GM18858 (cell line): ENCODE data around the gene VAMP7.
"Not testable (repeated sequence)": the region's sequence is repeated elsewhere in the genome, so short reads cannot be mapped to it uniquely, and the experiment has no call there.

Experiments
- ATAC-seq: cut with Tn5 transposase; IDR thresholded peaks from one replicate; pipeline ENCODE4 v1.9.1; 2021; ENCODE audit not compliant: unreplicated experiment

The VAMP7 gene

GRCh38 chrX:155900765-155901164, 19.6 kb downstream of the VAMP7 start:
- no peak for ATAC-seq

- ATAC-seq: not testable (repeated sequence)
Observed at GRCh38 chrX:155907661-155908060, 26.5 kb downstream of the VAMP7 start.

DNA sequence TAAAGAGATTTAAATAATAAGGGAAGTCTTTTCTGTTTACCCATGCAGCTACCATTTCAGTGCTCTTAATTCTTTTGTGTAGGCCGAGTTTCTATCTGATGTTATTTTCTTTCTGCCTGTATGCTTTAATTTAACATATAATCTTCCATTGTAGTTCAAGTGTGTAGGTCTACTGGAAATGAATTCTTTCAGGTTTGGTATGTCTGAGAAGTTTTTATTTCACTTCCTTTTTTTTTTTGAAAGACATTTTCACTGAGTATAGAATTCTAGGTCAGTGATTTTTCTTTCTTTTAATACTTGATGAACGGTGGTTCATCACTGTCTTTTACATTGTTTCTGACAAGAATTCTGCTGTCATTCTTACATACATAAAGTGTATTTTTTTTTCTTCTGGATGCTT, 42.1 kb downstream of the VAMP7 start:
- peak; percentile 63 for ATAC-seq

DNA sequence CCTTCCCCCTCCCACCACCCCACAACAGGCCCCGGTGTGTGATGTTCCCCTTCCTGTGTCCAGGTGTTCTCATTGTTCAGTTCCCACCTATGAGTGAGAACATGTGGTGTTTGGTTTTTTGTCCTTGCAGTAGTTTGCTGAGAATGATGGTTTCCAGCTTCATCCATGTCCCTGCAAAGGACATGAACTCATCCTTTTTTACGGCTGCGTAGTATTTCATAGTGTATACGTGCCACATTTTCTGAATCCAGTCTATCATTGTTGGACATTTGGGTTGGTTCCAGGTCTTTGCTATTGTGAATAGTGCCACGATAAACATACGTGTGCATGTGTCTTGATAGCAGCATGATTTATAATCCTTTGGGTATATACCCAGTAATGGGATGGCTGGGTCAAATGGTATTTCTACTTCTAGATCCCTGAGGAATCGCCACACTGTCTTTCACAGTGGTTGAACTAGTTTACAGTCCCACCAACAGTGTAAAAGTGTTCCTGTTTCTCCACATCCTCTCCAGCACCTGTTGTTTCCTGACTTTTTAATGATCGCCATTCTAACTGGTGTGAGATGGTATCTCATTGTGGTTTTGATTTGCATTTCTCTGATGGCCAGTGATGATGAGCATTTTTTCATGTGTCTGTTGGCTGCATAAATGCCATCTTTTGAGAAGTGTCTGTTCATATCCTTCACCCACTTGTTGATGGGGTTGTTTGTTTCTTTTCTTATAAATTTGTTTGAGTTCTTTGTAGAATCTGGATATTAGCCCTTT, 49.9 kb downstream of the VAMP7 start:
- ATAC-seq: not testable (repeated sequence)

DNA sequence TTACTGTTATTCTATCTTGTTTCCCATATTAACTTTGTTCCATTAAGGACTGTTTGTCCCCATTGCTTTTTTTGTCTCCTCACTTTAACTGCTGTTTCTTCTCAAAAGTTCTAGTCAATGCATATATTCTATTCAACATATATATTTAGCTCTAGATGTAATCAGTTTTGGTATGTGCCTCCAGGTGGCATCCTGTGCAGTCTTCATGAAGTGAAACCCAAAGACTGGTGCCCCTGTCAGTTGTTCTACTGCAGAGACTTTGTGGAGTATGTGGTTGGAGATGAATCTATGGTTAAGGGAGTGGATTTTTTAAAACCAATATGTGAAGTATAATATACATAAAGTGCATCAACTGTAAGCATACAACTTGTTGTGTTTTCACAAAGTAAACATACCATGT, 57.0 kb downstream of the VAMP7 start:
- ATAC-seq: no peak

GRCh38 chrX:155949098-155949497, 68.0 kb downstream of the VAMP7 start:
- no peak for ATAC-seq

GRCh38 chrX:155951237-155951789, 70.2 kb downstream of the VAMP7 start:
- ATAC-seq: no peak

GRCh38 chrX:155953055-155953454, 71.9 kb downstream of the VAMP7 start:
- no peak for ATAC-seq

- no peak for ATAC-seq
Observed at GRCh38 chrX:155954793-155955192, 73.6 kb downstream of the VAMP7 start.

GRCh38 chrX:155956099-155956498, 75.0 kb downstream of the VAMP7 start:
- no peak for ATAC-seq

- no peak for ATAC-seq
Observed at GRCh38 chrX:155956649-155957048, 75.5 kb downstream of the VAMP7 start.

GRCh38 chrX:155957843-155958242, 76.7 kb downstream of the VAMP7 start:
- no peak for ATAC-seq

DNA sequence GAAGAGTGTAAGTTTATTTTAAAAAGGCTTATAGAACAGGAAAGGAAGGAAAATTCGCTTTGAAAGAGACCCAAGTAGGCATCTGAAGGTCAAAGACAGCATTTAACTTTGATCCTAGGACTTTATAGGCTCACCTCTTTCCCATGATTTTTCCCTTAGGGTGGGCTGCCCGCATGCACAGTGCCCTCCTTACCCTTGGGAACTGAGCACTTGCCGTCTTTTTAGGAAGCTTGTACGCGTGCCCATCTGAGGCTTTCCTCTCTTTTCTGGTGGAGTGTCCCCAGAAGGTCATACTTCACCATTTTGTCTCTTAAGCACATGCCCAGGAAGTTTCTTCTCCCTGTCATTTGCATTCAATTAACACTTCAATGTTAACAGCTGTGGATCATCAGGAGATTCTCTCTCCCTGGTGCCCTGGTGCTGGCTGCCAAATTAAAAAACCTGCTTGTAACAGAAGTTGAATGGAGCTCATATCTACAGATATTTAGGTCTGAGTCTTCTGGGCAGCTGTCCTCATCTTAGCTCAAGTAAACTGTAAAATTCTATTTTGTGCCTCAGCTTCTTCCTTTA, 78.0 kb downstream of the VAMP7 start:
- no peak for ATAC-seq

- no peak for ATAC-seq
Observed at GRCh38 chrX:155962906-155963305, 81.8 kb downstream of the VAMP7 start.

DNA sequence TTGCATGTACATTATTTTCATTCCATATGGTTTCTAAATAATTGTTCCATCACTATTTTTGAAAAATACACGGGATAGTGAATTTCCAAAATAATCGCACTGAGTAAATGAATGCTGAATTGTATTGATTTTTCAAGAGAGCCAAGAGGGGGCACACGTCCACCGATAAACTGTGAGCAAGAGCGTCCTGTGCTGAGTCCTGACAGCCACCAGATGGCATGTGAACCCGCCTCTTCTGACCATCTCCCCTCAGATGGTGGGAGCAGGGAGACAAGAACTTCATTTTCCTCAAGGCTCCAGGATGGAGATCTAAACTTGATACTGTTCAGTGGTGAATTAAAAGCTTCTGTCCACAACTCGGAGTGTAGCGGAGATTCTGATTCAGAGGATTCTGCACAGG, 85.7 kb downstream of the VAMP7 start:
- no peak for ATAC-seq

DNA sequence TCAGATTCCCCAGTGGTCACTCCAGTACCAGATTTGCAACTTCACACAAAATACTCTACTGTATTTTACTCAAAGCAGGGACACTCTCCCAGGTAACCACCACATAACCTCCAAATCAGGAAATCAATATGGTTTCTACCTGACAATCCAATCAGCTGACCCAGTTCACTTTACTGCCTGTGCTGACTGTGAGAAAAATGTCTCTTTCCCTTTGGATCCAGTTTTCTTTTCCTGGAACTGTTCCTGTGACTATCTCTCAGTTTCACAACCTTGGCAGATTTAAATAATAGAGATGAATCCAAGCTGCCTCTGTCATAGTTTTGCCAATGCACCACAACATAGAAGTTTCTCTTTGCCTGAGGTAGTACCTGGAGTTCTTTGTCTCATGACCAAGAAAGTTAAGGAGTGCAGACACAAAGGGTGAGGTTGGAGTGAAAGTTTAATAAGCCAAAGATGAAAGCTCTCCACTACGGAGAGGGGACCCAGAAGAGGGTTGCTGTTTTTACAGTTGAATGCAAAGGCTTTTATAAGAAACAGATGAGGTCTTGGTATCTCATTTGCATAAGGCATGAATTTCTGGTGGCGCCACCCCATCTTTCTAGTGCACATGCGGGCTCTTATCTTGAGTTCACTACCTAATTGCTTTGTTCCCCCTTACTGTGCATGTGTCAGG, 86.6 kb downstream of the VAMP7 start:
- no peak for ATAC-seq

DNA sequence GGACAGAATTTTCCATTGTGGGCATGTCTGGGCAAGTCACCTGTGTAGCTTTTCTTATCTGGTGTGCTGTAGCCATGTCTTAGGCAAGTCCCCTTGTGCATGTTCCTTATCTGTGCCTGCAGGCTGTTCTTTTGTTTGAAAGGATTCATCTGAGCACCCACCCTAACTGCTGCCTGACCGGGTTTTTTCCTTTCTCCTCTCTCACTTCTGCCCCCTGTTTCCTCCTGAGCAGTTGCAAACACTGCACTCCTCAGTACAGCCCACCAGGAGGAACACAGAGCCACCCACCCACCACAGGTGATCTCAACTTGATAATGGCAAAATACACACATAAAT, 87.1 kb downstream of the VAMP7 start:
- no peak for ATAC-seq

- ATAC-seq: no peak
Observed at GRCh38 chrX:155968791-155969190, 87.6 kb downstream of the VAMP7 start.

DNA sequence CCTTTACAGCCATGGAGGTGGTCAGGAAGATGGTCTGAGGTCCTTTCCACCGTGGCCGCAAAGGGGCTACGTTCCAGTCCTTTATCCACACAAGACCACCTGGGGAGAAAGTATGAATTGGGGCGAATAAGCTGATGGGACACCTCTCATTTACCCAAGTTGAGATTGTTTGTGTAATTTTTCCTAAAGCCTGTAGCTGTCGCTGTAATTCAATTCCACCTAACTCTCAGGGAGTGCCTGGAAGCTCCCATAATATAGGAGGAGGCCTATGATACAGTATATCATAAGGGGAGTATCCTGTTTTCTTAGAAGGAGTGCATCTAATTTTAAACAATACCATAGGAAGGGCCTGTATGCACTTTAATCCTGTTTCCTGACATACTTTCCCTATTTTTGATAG, 90.5 kb downstream of the VAMP7 start:
- not testable (repeated sequence) for ATAC-seq

GRCh38 chrX:155972241-155972640, 91.1 kb downstream of the VAMP7 start:
- not testable (repeated sequence) for ATAC-seq

DNA sequence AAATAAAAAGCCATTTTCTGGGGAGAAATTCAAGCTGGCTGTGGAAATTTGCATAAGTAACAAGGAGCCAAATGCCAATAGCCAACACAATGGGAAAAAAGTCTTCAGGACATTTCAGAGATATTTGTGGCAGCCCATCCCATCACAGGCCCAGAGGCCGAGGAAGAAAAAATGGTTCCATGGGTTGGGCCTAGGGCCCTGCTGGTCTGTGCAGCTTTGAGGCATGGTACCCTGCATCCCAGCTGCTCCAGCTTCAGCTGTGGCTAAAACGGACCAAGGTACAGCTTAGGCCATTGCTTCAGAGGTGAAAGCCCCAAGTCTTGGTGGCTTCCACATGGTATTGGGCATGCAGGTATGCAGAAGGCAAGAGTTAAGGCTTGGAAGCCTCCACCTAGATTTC, 102.2 kb downstream of the VAMP7 start:
- no peak for ATAC-seq

GRCh38 chrX:155985208-155985607, 104.1 kb downstream of the VAMP7 start:
- no peak for ATAC-seq
